Stimulated activated CD4-positive, alpha-beta T cell treated with anti-CD3 and anti-CD28 coated beads, Interleukin-4, amount 100 ng/mL, for 4 hours (primary cell): ENCODE data around the gene PXYLP1.
A peak's percentile ranks its signal among the peaks of the same experiment; 100 is the strongest.
"Not testable (repeated sequence)": the region's sequence is repeated elsewhere in the genome, so short reads cannot be mapped to it uniquely, and the experiment has no call there.

Experiments
- DNase-seq, 2 experiments: peaks; one replicate each; pipeline ENCODE4 v3.0.0-alpha.2; 2020

Gene PXYLP1

DNA sequence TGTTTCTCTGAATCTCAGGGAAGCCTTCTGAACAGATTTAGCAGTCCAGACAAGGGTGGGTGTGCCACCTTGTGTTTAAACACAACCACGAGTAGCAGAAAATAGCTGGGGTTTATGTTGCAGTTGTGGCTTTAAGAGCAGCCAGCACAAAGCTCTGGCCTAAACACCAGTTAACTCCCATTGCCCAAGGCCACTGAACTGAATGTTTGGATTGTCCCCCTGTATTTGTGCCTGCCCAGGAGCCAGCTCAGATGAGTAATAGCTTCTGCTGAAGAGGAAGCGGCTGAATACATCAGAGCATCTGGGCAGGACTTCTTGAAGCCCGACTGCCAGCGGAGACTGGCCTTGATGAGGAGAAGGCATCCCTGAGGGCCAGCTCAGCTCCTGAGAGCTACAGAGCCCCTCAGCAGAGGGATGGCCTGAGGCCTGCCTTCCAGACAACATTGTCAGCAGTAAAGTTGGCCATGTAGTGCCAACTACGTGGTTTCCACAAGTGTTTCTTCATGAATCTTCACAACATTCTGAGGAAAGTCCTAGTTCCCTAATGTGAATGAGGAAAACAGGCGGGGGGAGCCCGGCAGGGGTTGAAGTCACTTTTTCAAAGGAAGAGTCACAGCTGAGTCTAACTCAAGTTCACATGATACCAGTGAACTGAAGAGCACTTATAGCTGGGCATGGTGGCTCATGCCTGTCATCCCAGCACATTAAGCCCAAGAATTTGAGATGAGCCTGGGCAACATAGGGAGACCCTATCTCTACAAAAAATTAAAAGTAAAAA, 70.9 kb downstream of the PXYLP1 start:
- no peak for DNase-seq

DNA sequence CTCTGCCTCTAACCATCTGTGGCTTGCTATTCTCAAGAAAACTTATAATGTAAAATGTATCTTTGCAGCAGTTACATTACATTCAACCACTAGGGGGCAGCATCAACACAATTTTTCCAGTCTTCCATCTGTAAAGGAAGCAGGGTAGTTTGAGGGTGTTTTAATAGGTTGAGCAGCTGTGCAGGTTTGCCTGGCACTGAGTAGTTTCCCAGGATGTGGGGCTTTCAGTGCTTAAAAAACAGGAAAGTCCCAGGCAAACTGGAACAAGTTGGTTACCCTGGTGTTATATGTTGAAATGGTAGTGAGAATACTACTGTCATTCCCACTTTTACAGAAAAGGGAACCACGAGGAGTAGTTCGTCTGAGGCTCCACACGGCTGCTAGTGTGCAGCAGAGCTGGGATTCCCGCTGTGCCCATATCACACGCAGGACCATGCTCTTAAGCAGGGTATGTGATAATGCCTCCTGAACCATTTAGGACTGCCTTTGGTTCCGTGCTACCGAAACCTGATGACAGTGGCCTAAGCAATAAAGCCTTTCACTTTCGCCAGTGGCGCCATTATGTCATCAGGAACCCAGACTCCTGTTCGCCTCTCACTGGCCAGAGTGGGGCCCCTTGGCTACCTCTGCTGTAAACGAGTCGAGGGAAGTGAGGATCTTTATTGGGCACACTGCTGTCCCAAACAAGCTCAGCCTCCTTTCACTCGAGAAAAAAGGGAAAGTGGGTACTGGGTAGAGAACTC, 72.0 kb downstream of the PXYLP1 start:
- peak in 1 of 2 experiments; percentile 49 for DNase-seq

DNA sequence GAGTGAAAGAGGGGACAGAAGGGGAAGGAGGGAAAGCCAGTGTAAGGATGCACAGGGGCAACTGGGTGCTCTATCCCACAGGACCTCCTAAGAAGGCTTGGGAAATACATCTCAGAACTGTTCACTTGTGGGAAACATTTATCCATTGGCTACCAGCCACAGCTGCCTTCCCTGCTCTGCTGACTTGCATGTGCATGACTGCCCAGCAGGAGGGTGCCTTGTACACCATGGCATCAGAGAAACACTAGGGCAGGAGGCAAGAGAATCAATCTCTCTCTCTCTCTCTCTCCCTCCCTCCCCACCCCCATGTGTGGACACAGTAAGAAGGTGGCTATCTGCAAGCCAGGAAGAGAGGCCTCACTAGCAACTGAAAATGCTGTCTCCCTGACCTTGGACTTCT, 73.8 kb downstream of the PXYLP1 start:
- DNase-seq = no peak

DNA sequence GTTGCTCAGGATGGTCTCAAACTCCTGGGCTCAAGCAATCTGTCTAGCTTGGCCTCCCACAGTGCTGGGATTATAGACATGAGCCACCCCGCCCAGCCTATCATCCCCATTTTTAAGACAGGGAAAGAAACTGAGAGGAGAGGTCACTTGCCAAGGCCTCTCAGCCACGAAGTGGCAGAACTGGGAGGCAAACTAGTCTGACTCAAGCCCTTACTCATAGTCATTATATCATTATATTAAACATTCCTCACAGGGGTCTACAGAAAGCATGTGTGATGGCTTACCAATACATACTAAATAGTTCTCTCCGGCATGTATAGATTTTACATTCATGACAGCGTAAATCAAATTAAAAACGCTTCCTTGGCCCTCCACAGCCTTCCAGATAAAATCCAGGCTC, 74.7 kb downstream of the PXYLP1 start:
- DNase-seq = no peak

DNA sequence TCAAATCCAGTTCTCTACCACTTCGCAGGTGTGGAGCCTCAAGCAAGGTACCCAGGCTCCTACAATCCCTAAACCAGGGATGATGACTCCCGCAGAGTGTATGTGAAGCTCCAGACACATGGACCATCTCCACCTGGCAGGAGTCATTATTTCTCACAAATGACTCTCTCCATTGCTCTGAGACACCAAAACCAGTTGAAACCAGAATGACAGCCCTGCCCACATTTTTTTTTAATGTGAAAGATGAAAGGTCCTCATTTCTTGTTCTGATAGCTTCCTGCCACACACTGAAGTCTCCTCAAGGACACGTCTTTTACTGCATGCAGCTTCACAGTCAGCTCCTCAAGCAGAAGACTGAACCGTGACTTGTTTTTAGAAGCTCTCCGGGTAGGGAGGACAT, 75.3 kb downstream of the PXYLP1 start:
- peak in 1 of 2 experiments; percentile 11 for DNase-seq

DNA sequence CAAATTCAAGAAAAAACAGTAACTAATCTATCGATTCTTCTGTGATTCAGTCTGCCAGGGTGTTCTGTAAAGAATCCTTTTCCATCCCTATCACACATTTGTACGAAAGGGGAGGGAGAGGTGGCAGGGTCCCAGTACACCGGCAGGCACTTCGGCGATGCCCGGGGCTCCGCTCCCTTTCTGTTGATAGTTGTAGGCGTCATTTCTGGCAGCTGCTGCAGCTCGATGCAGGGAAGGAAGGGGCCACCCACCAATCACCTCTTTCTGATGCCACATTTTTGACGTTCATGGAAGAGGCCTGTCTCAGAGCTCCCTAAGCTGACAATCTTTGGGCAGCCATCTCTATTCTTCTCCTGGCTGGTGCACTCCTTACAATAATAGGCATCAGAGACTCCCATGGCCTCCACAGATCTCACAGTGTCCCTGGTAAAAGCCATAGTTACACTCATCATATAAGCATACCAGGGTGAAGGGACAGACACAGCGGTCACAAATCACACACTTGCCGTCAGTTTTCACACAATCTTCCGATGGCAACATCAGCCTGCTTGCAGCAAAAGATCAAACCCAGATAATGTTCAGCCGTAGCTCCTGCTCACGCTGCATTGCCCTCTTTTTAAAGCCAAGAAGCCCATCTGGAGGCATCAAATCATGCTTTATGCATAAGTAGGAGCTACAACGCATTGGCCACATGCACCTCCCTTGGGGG, 75.9 kb downstream of the PXYLP1 start:
- DNase-seq = peak in 1 of 2 experiments; percentile 12

DNA sequence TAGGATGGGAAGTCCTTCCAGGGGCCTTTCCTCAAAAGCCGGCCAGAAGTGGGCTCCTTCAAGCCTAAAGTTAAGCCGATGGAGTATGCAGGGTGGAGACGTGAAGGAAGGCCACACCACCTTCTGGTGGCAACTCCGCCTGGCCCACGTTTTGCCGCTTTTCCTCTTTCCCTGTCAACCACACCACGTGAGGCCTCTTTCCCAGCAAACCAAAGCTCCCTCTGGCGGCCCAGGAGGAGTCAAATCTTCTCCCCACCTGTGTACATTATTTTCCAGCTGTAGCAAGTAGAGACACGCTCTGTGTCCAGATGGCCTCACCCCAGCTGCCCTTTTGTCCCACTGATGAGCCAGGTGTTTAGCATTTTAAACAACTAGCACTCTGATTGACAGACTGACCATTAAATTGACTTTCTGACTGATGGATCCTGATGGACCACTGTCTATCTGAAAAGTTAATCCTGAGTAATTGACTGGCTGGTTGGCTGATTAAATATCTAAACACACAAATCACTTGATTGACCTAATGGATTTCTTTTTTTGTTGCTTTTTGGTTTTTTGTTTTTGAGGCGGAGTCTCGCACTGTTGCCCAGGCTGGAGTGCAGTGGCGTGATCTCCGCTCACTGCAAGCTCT, 77.1 kb downstream of the PXYLP1 start:
- DNase-seq = no peak

DNA sequence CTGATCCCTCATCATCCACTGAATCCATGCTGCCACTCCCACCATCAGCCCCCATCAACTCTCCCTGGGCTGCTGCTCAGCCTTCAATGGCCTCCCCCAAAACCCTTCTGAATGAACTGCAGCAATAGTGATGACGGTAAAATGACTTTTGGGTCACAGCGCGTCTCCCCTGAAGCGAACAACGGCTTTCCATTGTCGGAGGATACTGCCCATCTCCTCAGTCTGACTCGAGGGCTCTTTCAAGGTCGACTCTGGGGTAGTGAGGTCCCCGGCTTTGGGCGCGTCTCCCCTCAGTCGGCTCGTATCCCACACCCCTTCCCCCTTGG, 79.5 kb downstream of the PXYLP1 start:
- DNase-seq = no peak

DNA sequence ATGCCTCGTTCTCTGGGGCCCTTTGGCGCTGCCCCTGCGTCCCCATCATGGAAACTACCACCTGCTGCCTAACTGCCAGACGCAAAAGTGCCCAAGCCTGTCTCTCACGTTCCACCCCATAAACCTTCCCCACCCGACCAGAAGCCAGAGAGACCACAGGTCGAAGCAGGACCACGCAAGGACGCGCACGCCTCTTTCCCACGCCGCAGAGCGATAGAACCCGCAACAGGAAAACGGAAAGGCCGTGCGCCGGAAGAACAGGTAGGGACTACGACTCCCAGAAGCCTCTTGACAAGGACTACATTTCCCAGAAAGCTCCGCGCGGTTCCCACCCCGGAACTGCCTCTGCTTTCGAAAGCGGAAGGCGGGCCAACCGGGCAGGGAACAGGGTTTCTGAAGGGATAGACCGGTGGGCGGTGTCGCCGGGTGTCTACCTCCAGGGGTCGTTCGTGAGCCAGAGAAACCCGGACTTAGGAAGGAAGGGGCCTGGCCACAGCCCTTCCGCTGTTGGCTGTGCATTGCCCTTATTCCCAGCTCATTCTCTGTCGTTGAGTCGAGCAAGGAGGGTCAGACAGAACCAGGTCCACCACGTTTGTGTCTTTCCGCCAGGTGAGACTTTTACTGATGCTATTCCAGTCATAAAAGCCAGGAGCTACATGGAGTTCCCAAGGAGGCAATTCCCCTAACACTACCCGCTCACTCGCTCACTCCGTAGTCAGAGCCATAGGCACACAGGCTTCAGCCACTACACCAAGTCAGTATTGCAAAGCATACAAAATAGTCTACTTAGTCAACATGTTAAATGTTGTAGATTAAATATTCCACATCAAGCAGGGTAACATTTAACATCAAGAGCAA, 80.1 kb downstream of the PXYLP1 start:
- DNase-seq = peak; percentile 94 to 99

DNA sequence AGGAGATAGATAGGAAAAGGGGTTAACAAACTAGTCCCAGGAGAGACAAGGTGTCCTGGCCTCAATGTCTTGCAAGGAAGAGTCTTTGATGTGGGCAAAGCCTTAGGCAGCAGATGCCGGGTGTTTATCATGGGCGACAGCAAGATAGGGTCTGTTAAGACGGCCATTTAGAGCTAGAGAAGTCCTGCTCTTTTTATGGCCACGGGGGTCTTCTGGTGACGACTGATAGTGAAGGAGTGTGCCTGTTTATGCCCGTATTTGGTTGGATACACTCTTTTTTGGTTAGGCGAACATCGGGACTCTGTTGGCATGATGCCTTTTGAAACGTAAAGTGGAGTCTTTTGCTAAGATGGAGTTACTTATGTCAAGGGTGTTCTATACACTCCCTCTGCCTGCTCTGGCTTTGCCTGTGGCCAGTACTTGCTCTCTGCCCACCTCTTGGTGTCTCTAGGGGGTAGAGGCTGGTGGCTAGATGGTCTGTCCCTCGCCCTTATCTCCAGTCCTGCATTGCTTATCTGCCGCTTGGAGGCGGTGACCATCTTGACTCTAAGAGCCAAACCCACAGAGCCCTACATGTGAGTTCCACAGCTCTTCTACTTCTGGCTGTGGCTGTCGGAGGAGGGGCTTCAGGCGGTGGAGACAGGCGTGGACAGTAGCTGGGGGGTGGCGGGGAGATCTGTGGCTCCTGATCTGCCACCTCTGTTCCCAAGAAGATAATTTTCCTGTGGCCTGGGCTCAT, 80.9 kb downstream of the PXYLP1 start:
- no peak for DNase-seq

DNA sequence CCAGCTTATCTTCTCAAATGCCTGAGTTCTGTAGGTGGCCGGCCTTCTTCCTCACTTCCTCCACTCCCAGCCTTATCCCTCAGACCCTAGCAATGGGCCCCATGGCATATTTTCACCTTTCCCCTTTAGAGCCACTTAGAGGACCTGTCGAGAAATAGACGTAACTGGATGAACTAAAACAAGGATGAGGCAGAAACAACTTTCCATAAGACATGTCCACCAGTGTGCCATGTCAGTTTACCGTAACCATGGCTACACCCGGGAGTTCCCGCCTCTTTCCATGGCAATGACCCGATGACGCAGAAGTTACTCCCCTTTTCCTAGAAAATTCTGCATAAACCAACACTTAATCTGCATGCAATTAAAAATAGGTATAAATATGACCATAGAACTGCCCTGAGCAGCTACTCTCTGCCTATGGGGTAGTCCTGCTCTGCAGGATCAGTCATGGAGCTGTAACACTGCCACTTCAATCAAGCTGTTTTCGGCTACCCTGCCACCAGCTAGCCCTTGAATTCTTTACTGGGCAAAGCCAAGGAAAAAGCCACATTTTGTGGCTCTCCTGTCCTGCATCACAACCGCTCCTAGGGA, 81.6 kb downstream of the PXYLP1 start:
- no peak for DNase-seq

DNA sequence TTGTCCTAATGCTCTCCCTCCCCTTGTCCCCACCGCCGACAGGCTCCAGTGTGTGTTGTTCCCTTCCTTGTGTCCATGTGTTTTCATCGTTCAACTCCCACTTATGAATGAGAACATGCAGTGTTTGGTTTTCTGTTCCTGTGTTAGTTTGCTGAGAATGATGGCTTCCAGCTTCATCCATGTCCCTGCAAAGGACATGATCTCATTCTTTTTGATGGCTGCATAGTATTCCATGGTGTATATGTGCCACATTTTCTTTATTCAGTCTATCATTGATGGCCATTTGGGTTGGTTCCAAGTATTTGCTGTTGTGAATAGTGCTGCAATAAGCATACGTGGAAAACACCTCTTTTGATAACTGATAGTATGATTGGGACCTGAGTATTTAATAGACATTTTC, 82.8 kb downstream of the PXYLP1 start:
- DNase-seq = not testable (repeated sequence)

DNA sequence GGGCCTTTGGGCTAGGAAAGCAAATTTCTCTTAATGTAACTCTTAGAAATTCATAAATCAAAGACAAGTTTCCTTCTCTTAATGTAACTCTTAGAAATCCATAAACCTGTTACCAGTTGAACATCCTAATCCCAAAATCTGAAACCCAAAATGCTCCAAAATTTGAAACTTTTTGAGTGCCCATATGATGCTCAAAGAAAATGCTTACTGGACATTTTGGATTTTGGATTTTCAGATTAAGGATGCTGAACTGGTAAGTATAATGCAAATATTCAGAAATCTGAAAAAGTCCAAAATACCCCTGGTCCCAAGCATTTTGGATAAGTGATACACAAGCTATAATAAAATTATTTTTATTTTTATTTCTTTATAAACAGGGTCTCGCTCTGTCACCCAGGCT, 85.2 kb downstream of the PXYLP1 start:
- DNase-seq = no peak

DNA sequence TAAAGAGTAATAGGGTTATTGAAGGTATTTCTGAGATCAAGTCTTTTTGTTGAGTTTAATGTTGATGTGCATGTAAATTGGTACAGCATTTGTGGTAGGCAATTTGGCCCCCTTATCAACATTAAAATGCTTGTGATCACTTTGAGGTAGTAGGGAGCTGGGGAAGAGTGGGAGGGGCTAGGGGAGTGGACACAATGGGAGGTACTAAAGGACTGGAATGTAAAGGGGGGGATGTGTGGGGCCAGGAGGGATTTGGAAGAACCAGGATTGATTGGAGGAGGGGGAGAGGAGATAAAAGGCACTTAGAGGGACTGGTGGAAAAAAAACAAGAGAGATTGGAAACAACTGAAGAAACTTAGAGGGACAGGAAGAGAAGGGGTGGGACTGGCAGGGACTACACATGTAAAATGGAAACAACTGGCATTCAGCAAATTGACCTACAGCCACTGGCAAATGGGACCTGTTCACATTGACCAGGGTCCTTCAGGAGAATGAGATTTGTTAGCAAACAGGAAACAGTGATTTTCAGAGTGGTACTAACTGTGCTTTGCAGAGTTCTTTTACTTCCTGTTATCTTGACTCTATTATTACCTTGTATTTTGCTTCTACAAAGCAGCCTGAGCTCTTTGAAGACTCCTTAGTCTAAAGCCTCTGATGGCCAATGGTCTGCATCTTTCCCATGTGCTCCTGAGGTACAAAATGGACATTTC, 88.9 kb downstream of the PXYLP1 start:
- no peak for DNase-seq

DNA sequence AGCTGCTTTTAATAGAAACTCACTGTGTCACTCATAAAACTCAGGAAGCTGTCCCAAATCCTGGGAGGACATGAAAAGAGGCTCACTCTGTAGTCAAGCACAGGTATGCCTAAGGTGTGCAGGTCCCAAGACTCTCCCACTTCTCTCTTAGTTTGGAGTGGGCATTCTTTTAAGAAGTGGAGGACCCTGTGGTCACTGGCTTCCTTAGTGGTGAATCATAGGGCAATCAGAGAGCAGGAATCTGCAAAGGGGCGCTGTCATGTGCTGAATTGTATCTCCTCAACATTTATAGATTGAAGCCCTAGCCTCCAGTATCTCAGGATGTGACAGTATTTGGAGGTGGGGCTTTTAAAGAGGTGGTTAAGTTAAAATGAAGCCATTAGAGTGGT, 89.5 kb downstream of the PXYLP1 start:
- no peak for DNase-seq

DNA sequence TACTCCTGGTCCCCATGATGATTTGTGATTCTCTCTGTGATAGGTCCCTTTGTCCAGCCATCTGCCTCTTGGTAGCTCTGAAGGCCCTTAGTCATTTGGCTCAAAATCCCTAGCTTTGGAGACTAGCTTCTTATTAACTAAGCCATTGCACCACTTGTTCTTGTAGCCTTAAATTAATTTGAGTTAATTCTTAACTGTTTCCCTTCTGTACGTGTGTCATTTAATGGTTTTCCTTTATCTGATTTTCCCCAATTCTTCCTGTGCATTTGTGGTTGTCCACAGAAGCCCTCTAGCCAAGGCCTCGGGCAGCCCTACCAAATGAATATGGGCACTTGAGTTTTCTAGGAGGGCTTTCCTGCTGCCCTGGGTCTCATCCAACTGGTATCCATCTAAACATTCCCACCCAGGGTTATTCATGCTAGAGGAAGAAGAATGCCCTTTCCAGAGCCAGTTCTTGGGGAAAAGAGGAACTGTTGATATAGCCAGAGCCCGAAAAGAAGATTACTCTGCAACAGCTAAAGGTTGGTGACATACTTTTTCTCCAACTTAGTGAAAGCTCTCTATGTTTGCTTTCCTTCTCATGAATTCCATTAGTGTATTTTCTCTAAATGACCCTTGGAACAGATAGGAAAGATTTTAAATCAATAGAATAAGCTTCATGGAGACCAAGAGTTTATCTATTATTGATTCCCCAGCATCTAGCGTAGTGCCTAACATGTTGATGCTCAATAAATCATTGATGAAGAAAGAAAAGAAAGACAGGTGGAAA, 92.5 kb downstream of the PXYLP1 start:
- DNase-seq = no peak

DNA sequence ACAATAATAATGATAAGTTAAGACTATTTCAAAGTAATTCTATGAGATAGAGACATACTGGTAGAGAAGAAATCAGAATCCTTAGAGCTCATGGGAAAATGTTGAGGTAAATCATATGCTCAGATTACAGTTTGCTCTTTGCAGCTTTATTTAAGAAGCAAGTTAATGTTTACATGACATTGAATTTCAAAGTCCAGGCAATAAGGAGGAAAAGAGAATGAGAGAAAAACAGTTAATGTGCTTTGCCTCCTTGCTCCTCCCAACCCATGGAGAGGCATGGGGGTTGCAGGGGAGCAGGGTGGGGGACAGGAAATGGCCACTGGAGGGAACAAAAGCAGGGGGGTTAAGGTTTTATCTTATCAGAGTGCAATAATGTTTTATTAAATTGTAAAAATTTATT, 94.5 kb downstream of the PXYLP1 start:
- no peak for DNase-seq

DNA sequence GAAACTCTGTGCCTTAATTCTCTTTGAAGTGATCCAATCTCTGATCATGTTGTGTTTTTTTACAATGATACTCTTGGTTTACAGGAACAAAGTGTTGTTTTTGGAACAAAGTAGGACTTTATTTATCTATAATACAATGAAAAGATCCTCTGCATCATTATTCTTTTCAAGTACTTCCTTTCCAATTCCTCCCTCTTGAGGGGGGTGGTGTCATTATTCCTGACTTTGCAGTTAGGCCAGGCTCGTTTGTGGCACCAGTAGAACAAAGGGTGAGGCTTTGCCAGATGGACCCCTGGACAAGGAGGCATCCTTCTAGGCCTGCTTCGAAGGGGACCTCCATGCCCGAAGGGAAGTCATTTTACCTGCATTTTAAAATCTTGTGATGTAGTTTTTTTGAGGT, 95.0 kb downstream of the PXYLP1 start:
- DNase-seq = no peak

DNA sequence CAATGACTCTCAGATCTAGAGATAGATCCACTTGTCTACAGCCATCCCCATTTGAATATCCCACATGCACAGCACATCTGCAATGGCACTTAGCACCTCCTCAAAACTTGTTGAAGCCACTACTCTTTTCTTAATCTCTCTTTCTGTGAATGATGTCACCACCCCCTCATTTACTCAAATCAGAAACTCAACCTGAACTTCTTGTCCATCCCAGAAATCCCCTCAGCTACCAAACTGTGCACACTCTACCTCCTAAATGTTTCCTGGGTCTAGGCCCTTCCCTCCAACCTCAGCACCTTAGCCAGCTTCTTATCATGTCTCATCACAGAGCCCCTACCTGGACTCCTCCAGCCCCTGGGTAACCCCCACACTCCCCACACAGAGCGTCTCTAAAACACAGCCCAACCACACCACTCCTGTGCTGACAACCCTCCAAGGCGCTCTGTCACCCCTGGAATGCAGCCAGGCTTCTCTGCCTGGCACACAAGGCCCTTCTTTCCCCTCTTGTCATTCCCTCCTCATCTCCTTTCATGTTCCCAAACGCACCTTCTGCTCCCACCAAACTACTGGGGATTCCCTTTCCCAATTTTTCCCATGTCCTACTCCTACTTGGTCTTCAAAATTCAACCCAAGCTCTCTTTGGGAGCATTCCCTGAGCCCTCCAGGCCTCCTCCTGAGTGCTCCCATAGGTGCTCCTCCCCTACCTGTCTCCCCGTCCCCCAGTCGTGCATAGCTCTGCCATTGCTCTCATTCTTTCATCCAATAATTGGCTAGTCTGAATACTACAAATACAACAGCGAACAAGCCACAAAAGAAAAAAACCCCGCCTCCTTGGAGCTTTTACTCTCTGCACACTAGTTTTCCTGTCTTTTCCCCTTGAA, 96.9 kb downstream of the PXYLP1 start:
- no peak for DNase-seq
